Skin of body (tissue), 3 donors: ENCODE results near the gene EMP2. TPM values are rescaled to one million over a fixed set of nuclear protein-coding genes. Genes with fewer than 3 reads are reported as not detected.

Experiments used
- DNase-seq: peaks from one replicate; lab custom pipeline; 2025; lab: John Stamatoyannopoulos, UW
- small RNA-seq: library from RNA; depleted of rRNA; stranded (forward); fragments of <200 nt; gene quantifications from one replicate; pipeline ENCODE3, GENCODE V24; 2014; ENCODE audit warnings: low replicate concordance
- total RNA-seq: library from RNA; depleted of rRNA; stranded (reverse); fragments of >200 nt; gene quantifications from one replicate; pipeline ENCODE4 v1.2.3, GENCODE V29; 2014

EMP2 gene
- total RNA-seq, 1 donor from 2014 or later = 63.1 TPM

- no peak for DNase-seq
These were observed 87.1 kb downstream of the EMP2 start for GRCh38 chr16:10493276-10493675.

GRCh38 chr16:10490141-10490540 lies 90.3 kb downstream of the EMP2 start:
- no peak for DNase-seq

DNA sequence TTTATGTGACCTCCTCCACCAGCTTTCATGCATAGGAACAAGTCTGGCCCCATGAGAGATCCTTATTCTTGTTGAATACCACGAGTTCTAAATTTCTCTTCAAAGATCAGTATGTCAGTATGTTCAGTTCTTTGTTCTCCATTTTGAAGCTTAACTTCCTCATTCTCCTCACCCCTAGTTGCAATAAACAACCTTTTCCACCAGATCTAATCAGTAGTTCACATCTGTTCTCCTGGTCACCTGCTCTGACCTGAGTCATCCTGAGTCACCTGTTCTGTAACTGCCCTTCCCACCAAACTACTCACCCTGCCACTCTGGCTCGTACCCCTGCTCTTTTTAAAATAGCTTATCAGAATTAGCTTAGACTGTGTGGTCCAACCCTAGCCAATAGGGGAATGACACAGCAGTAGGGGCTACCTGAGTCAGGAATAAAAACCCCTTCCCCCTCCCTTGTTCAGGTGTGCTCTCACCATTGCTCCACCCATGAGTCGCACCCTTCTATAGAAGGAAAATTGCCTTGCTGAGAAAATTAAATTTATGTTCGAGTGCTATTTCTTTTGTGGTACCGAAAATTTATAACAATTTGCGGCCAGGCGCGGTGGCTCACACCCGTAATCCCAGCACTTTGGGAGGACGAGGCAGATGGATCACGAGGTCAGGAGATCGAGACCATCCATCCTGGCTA lies 94.6 kb downstream of the EMP2 start:
- DNase-seq = no peak

DNA sequence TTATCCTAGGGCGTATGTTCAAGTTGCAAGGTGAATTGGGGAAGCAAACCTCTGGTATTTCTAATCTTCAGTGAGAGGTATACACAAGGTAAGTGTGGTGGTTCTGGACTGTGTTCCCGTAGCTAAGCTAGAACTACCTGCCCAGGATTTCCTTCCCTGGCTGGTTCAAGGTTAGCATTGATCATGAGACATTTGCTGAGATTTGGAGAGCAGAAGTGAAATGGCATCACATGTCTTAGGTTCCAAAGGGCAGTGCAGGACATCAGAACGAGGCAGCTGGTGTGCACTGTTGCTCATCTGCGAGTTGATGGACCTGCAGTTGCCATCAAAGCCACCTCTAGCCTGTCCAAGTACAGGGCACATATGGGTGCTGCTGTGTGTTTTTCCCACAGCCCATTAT lies 95.2 kb downstream of the EMP2 start:
- no peak for DNase-seq

- DNase-seq = no peak
These were observed 100.2 kb downstream of the EMP2 start for GRCh38 chr16:10480151-10480550.

Small RNA genes within 50 kb of the gene (small RNA-seq; reads per million reads assigned to genes)
- gene RNU6-633P = not detected

Other genes with a start within 250 kb of the EMP2 start
- gene ATF7IP2, start 194.5 kb downstream of the EMP2 start, total RNA-seq = 6.8 TPM
- 0.59 TPM for gene TEKT5, start 114.3 kb upstream of the EMP2 start, total RNA-seq
- gene NUBP1, start 163.2 kb upstream of the EMP2 start, total RNA-seq = 14.8 TPM
- 1.2 TPM for gene TVP23A, start 238.2 kb upstream of the EMP2 start, total RNA-seq